SK-N-MC (cell line): ENCODE data around the gene ARHGAP26.

ENCODE experiments used
- DNase-seq: peaks from one replicate; pipeline ENCODE4 v3.0.0-alpha.2; 2011; ENCODE audit warnings: low read depth, low spot score
- H3K27ac ChIP-seq: fragments of 200-600 bp; sonication (generic); 2 replicates; pipeline ENCODE4 v1.5.1; 2016; ENCODE audit warnings: mixed run types
- H3K36me3 ChIP-seq: fragments of 200-600 bp; sonication (generic); 2 replicates; pipeline ENCODE4 v1.6.1; 2017; ENCODE audit warnings: antibody characterized with exemption, low read length, mixed read lengths; ENCODE audit not compliant: insufficient read depth
- H3K4me3 ChIP-seq: fragments of 200-600 bp; sonication (generic); 2 replicates; pipeline ENCODE4 v1.5.1; 2016
- H3K9ac ChIP-seq: fragments of 200-600 bp; sonication (generic); 2 replicates; pipeline ENCODE4 v1.8.0; 2017; ENCODE audit warnings: mixed run types, mixed read lengths; ENCODE audit not compliant: insufficient read length
- H3K9me3 ChIP-seq: fragments of 200-600 bp; sonication (generic); 2 replicates; pipeline ENCODE4 v1.6.1; 2017; ENCODE audit warnings: low read depth, mild to moderate bottlenecking, antibody characterized with exemption, low read length, moderate library complexity, mixed read lengths
- EZH2 ChIP-seq: fragments of 200-600 bp; sonication (generic); IDR thresholded peaks from one replicate; pipeline ENCODE4 v1.6.1; 2017; ENCODE audit warnings: antibody characterized with exemption
- FOXP2 ChIP-seq: optimal IDR thresholded peaks from 2 replicates; pipeline ENCODE3; 2011; ENCODE audit warnings: mild to moderate bottlenecking, moderate library complexity; ENCODE audit not compliant: insufficient read depth; ENCODE audit errors: extremely low read length, control extremely low read depth
- POLR2AphosphoS5 ChIP-seq: IDR thresholded peaks from 2 replicates; pipeline ENCODE4 v1.6.1; 2012; ENCODE audit warnings: mild to moderate bottlenecking, low read depth, low read length, borderline replicate concordance

Gene ARHGAP26

GRCh38 chr5:143013176-143013891 is 243.2 kb downstream of the ARHGAP26 start:
- Histone ChIP-seq H3K27ac (no peak overlapping the region), H3K9me3 (no peaks in the 10 kb centered on the region), H3K4me3 (no peak overlapping the region), H3K36me3 (no peaks in the 10 kb centered on the region), H3K9ac (no peak overlapping the region)
- TF ChIP-seq FOXP2 = no peak
- no peak for TF ChIP-seq EZH2
- TF ChIP-seq POLR2AphosphoS5 = no peak
- DNase-seq = no peak

GRCh38 chr5:143014017-143014651 is 244.0 kb downstream of the ARHGAP26 start:
- Histone ChIP-seq H3K9ac (no peak overlapping the region), H3K27ac (no peak overlapping the region), H3K9me3 (no peaks in the 10 kb centered on the region), H3K4me3 (no peak overlapping the region), H3K36me3 (no peaks in the 10 kb centered on the region)
- TF ChIP-seq EZH2 = no peak
- no peak for TF ChIP-seq POLR2AphosphoS5
- TF ChIP-seq FOXP2 = no peak
- DNase-seq = no peak

GRCh38 chr5:143016777-143017516 is 246.8 kb downstream of the ARHGAP26 start:
- Histone ChIP-seq H3K9me3 (no peaks in the 10 kb centered on the region), H3K4me3 (no peak overlapping the region), H3K36me3 (no peaks in the 10 kb centered on the region), H3K9ac (no peak overlapping the region), H3K27ac (no peak overlapping the region)
- TF ChIP-seq FOXP2 (no peak), EZH2 (no peak), POLR2AphosphoS5 (no peak)
- peak; percentile 59 for DNase-seq

GRCh38 chr5:143017541-143017940 is 247.4 kb downstream of the ARHGAP26 start:
- H3K4me3 ChIP-seq = no peak overlapping the region
- H3K27ac ChIP-seq = no peak overlapping the region
- no peak for TF ChIP-seq FOXP2
- no peak for TF ChIP-seq EZH2
- no peak for TF ChIP-seq POLR2AphosphoS5
- no peak for DNase-seq
- H3K36me3 ChIP-seq = no peaks in the 10 kb centered on the region
- no peak overlapping the region for H3K9ac ChIP-seq
- H3K9me3 ChIP-seq = no peaks in the 10 kb centered on the region

- Histone ChIP-seq H3K4me3 (no peak overlapping the region), H3K9me3 (no peaks in the 10 kb centered on the region), H3K36me3 (no peaks in the 10 kb centered on the region), H3K9ac (no peak overlapping the region), H3K27ac (no peak overlapping the region)
- DNase-seq = no peak
- TF ChIP-seq FOXP2 (no peak), POLR2AphosphoS5 (no peak), EZH2 (no peak)
Observed at GRCh38 chr5:143017992-143018391, 247.8 kb downstream of the ARHGAP26 start.

- Histone ChIP-seq H3K9me3 (no peaks in the 10 kb centered on the region), H3K9ac (no peak overlapping the region), H3K27ac (no peak overlapping the region), H3K4me3 (no peak overlapping the region), H3K36me3 (no peaks in the 10 kb centered on the region)
- TF ChIP-seq POLR2AphosphoS5 = no peak
- no peak for TF ChIP-seq EZH2
- no peak for TF ChIP-seq FOXP2
- no peak for DNase-seq
Observed at GRCh38 chr5:143019157-143019556, 249.0 kb downstream of the ARHGAP26 start.

- Histone ChIP-seq H3K27ac (no peak overlapping the region), H3K9ac (no peak overlapping the region)
Observed at GRCh38 chr5:143019614-143020515, 249.7 kb downstream of the ARHGAP26 start.

More at GRCh38 chr5:143019614-143020515, 249.7 kb downstream of the ARHGAP26 start:
- DNase-seq = no peak
- Histone ChIP-seq H3K4me3 (no peak overlapping the region), H3K36me3 (no peaks in the 10 kb centered on the region), H3K9me3 (no peaks in the 10 kb centered on the region)
- TF ChIP-seq EZH2 (no peak), FOXP2 (no peak), POLR2AphosphoS5 (no peak)
